ENCODE data around the gene DGKI.

The DGKI gene

DNA sequence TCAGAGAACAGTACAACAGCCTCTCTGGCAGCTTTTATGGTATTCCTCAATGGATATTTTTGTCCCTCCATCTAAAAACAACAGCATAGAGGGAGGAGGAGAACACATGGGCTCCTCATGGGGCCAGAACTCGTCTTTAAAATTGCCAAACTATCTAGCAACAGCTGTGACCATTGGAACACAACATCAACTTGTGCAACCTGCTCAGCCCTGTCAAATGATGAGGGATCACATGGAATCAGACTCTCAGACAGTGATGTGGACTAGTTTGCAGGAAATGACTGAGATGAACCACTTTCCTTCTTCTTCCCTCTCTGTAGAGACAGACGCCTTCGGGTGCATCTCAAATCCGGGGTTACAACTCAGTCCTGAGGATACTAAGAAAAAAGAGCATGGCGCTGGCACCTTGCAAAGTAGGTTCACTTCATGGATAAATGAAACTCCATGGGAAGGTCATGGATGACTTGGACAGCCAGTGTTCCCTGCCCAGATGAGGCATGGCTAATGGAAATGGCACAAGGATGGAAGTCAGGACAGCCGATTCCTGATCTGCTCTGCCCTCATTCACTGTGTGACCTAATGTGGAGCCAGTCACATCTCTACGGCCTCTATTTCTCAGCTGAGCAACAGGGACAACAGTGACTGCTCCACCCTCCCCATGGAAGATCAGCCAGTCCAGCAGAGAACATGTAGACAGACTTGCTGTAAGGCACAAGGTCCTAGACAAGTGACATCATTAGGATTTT lies 24.6 kb upstream of the DGKI start:
- no peak overlapping the region for H3K27ac ChIP-seq (ENCODE audit: insufficient read depth in 1 of 2, low read depth in 1 of 2, low read length in 2 of 2, poor library complexity in 1 of 2, severe bottlenecking in 2 of 2)

DNA sequence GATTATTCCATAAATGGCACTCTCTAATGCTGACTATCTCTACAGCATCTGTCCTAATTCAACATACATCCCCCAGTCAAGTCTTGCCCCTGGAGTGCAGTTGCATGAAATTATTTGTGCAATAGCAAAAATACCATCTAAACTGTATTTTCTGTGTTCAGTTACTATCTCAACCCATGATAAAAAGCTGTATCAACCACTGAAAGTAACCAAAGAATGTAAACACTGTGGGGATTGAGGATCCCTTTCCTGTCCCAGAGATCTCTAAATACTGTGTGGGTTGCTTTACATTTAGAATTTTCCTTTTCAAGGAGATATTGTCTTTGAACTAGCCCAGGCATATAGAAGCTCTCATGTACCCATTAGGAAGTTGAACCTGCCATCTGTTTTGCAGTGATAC lies 23.9 kb upstream of the DGKI start:
- no peaks in the 10 kb centered on the region for H3K27me3 ChIP-seq (replicated peaks in 2 of 5; ENCODE audit: control insufficient read depth in 4 of 5, insufficient read depth in 5 of 5, low read length in 4 of 5)
- POLR2A ChIA-PET, result no interaction called here
- no peak for DNase-seq
- H3K36me3 ChIP-seq (ENCODE audit: control insufficient read depth in 4 of 4, insufficient read depth in 4 of 4, low read length in 3 of 4), result peaks cover 3 to 52% (median 29%) of the 10 kb centered on the region in 4 experiments
- no peaks in the 10 kb centered on the region for H3K4me1 ChIP-seq (ENCODE audit: control extremely low read depth in 1 of 4, control insufficient read depth in 4 of 4, insufficient read depth in 4 of 4, low read length in 3 of 4)
- peaks cover 0 to 14% (median 0%) of the 10 kb centered on the region in 5 experiments for H3K9me3 ChIP-seq (ENCODE audit: control extremely low read depth in 1 of 5, control insufficient read depth in 4 of 5, insufficient read depth in 2 of 5, low read depth in 1 of 5, low read length in 4 of 5)
- no peak overlapping the region for H3K27ac ChIP-seq (ENCODE audit: insufficient read depth in 1 of 2, low read depth in 1 of 2, low read length in 2 of 2, poor library complexity in 1 of 2, severe bottlenecking in 2 of 2)
- CTCF ChIA-PET, result interaction anchor here (2.0 kb wide), 1 partner anchor 12 kb away, joined by 5 read pairs; no protein-coding TSS in a partner anchor
- no peak overlapping the region for H3K4me3 ChIP-seq (ENCODE audit: control insufficient read depth in 1 of 7, extremely low read depth in 1 of 7, insufficient read depth in 4 of 7, low read depth in 2 of 7, low read length in 6 of 7)

More for the DNA sequence above, 24.6 kb upstream of the DGKI start:
- POLR2A ChIA-PET, result no interaction called here
- Histone ChIP-seq H3K4me3 (ENCODE audit: control insufficient read depth in 1 of 7, extremely low read depth in 1 of 7, insufficient read depth in 4 of 7, low read depth in 2 of 7, low read length in 6 of 7) (no peak overlapping the region), H3K9me3 (ENCODE audit: control extremely low read depth in 1 of 5, control insufficient read depth in 4 of 5, insufficient read depth in 2 of 5, low read depth in 1 of 5, low read length in 4 of 5) (peaks cover 0 to 7% (median 0%) of the 10 kb centered on the region in 5 experiments), H3K27me3 (replicated peaks in 2 of 5; ENCODE audit: control insufficient read depth in 4 of 5, insufficient read depth in 5 of 5, low read length in 4 of 5) (no peaks in the 10 kb centered on the region), H3K4me1 (ENCODE audit: control extremely low read depth in 1 of 4, control insufficient read depth in 4 of 4, insufficient read depth in 4 of 4, low read length in 3 of 4) (no peaks in the 10 kb centered on the region), H3K36me3 (ENCODE audit: control insufficient read depth in 4 of 4, insufficient read depth in 4 of 4, low read length in 3 of 4) (peaks cover 3 to 52% (median 27%) of the 10 kb centered on the region in 4 experiments)
- DNase-seq, result no peak
- 93% methylated on average over 2 of the region's 7 CpGs for WGBS (ENCODE audit: insufficient coverage)
- CTCF ChIA-PET, result interaction anchor here (2.0 kb wide), 1 partner anchor 12 kb away, joined by 5 read pairs; no protein-coding TSS in a partner anchor

DNA sequence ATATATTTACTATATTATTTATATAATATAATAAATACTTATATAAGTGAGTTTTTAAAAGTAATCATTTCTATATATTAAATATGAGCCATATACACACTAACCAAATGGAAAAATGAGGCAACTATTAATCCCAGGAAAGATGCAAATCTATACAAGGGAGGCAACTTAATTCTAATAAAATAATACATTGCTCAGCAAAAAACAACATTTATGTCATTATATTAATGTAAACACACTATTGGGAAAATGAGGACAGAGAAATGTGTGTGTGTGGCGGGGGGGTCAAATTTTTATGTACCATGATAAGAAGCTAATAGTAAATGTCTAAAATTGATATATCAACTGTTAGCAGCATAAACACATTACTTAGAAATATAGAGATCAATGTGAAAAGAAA lies 23.3 kb upstream of the DGKI start:
- peaks cover 0 to 16% (median 0%) of the 10 kb centered on the region in 5 experiments for H3K9me3 ChIP-seq (ENCODE audit: control extremely low read depth in 1 of 5, control insufficient read depth in 4 of 5, insufficient read depth in 2 of 5, low read depth in 1 of 5, low read length in 4 of 5)
- H3K27me3 ChIP-seq (replicated peaks in 2 of 5; ENCODE audit: control insufficient read depth in 4 of 5, insufficient read depth in 5 of 5, low read length in 4 of 5), result no peaks in the 10 kb centered on the region
- no peaks in the 10 kb centered on the region for H3K4me1 ChIP-seq (ENCODE audit: control extremely low read depth in 1 of 4, control insufficient read depth in 4 of 4, insufficient read depth in 4 of 4, low read length in 3 of 4)
- H3K27ac ChIP-seq (ENCODE audit: insufficient read depth in 1 of 2, low read depth in 1 of 2, low read length in 2 of 2, poor library complexity in 1 of 2, severe bottlenecking in 2 of 2), result no peak overlapping the region
- H3K36me3 ChIP-seq (ENCODE audit: control insufficient read depth in 4 of 4, insufficient read depth in 4 of 4, low read length in 3 of 4), result peaks cover 0 to 54% (median 26%) of the 10 kb centered on the region in 4 experiments
- POLR2A ChIA-PET, result no interaction called here
- CTCF ChIA-PET, result interaction anchor here (2.0 kb wide), 1 partner anchor 13 kb away, joined by 5 read pairs; no protein-coding TSS in a partner anchor
- H3K4me3 ChIP-seq (ENCODE audit: control insufficient read depth in 1 of 7, extremely low read depth in 1 of 7, insufficient read depth in 4 of 7, low read depth in 2 of 7, low read length in 6 of 7), result no peak overlapping the region
- no peak for DNase-seq
- WGBS (ENCODE audit: insufficient coverage), result no CpG with 5 or more reads among the region's 1 CpG

DNA sequence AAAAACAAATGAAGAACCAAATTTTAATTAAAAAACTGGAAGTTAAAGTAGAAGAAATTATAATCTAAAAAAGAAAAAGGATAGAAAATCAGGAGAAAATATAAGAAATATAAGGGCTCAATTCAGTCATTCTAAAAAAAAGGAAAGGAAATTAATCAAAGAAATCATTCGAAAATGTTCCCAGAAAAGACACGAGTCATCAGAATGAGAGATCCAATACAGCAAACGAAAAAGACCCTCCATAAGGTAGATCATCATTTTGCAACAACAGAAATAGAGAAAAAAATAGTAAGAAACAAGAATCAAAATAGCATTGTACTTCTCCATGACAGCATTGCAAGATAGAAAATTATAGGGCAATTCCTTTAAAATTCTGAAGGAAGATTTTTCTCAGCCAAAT lies 22.5 kb upstream of the DGKI start:
- Histone ChIP-seq H3K36me3 (ENCODE audit: control insufficient read depth in 4 of 4, insufficient read depth in 4 of 4, low read length in 3 of 4) (peaks cover 2 to 49% (median 20%) of the 10 kb centered on the region in 4 experiments), H3K4me3 (ENCODE audit: control insufficient read depth in 1 of 7, extremely low read depth in 1 of 7, insufficient read depth in 4 of 7, low read depth in 2 of 7, low read length in 6 of 7) (no peak overlapping the region), H3K4me1 (ENCODE audit: control extremely low read depth in 1 of 4, control insufficient read depth in 4 of 4, insufficient read depth in 4 of 4, low read length in 3 of 4) (no peaks in the 10 kb centered on the region), H3K27me3 (replicated peaks in 2 of 5; ENCODE audit: control insufficient read depth in 4 of 5, insufficient read depth in 5 of 5, low read length in 4 of 5) (no peaks in the 10 kb centered on the region), H3K27ac (ENCODE audit: insufficient read depth in 1 of 2, low read depth in 1 of 2, low read length in 2 of 2, poor library complexity in 1 of 2, severe bottlenecking in 2 of 2) (no peak overlapping the region), H3K9me3 (ENCODE audit: control extremely low read depth in 1 of 5, control insufficient read depth in 4 of 5, insufficient read depth in 2 of 5, low read depth in 1 of 5, low read length in 4 of 5) (peaks cover 0 to 16% (median 0%) of the 10 kb centered on the region in 5 experiments)
- POLR2A ChIA-PET, result no interaction called here
- no peak for DNase-seq
- CTCF ChIA-PET, result interaction anchor here (2.0 kb wide), 1 partner anchor 14 kb away, joined by 5 read pairs; no protein-coding TSS in a partner anchor
- no CpG with 5 or more reads among the region's 3 CpGs for WGBS (ENCODE audit: insufficient coverage)

DNA sequence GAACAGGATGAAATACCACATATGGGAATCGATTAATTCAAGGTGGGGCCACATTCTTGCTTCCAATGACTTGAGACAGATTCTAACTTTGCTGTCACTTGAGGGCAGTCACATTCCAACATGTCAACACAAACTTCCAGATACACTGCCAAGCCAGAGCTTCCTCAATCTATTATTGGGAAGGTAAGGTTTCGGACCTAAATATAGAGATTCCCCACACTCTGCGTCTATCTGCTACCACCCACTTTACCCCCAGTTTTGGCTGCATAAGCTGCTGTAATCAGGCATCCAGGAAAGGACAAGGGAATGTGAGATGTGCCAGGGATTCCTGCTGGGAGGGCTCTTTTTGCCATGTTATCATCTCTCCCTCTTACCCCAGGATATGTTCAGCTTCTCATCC lies 20.5 kb upstream of the DGKI start:
- Histone ChIP-seq H3K4me1 (ENCODE audit: control extremely low read depth in 1 of 4, control insufficient read depth in 4 of 4, insufficient read depth in 4 of 4, low read length in 3 of 4) (peaks cover 0 to 3% (median 0%) of the 10 kb centered on the region in 4 experiments), H3K9me3 (ENCODE audit: control extremely low read depth in 1 of 5, control insufficient read depth in 4 of 5, insufficient read depth in 2 of 5, low read depth in 1 of 5, low read length in 4 of 5) (peaks cover 0 to 16% (median 0%) of the 10 kb centered on the region in 5 experiments), H3K4me3 (ENCODE audit: control insufficient read depth in 1 of 7, extremely low read depth in 1 of 7, insufficient read depth in 4 of 7, low read depth in 2 of 7, low read length in 6 of 7) (no peak overlapping the region), H3K27ac (ENCODE audit: insufficient read depth in 1 of 2, low read depth in 1 of 2, low read length in 2 of 2, poor library complexity in 1 of 2, severe bottlenecking in 2 of 2) (no peak overlapping the region), H3K27me3 (replicated peaks in 2 of 5; ENCODE audit: control insufficient read depth in 4 of 5, insufficient read depth in 5 of 5, low read length in 4 of 5) (no peaks in the 10 kb centered on the region), H3K36me3 (ENCODE audit: control insufficient read depth in 4 of 4, insufficient read depth in 4 of 4, low read length in 3 of 4) (peaks cover 2 to 42% (median 9%) of the 10 kb centered on the region in 4 experiments)
- DNase-seq, result no peak
- POLR2A ChIA-PET, result interaction anchor here (0.6 kb wide), 1 partner anchor 144 kb away, joined by 5 read pairs; no protein-coding TSS in a partner anchor
- 100% methylated on average over 2 of the region's 3 CpGs for WGBS (ENCODE audit: insufficient coverage)
- CTCF ChIA-PET, result no interaction called here

DNA sequence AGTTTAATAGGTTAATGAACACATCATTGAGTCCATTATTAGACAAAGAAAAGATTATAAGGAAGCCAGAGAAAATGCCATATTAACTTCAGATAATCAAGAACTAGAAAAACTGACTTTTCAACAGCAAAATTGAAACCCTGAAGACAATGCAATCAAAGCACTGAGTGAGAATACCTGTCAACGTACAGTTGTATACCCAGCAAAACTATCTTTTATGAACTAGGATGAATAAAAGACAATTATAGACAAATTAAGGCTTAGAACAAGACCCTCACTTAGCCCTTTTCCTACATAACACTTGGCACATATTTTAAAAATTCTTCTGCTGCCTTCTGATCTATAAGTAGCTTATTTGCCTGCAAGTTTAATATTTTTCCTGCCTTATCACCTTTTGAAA lies 19.0 kb upstream of the DGKI start:
- Histone ChIP-seq H3K9me3 (ENCODE audit: control extremely low read depth in 1 of 5, control insufficient read depth in 4 of 5, insufficient read depth in 2 of 5, low read depth in 1 of 5, low read length in 4 of 5) (peaks cover 0 to 16% (median 0%) of the 10 kb centered on the region in 5 experiments), H3K27ac (ENCODE audit: insufficient read depth in 1 of 2, low read depth in 1 of 2, low read length in 2 of 2, poor library complexity in 1 of 2, severe bottlenecking in 2 of 2) (no peak overlapping the region), H3K4me1 (ENCODE audit: control extremely low read depth in 1 of 4, control insufficient read depth in 4 of 4, insufficient read depth in 4 of 4, low read length in 3 of 4) (peaks cover 0 to 3% (median 0%) of the 10 kb centered on the region in 4 experiments), H3K4me3 (ENCODE audit: control insufficient read depth in 1 of 7, extremely low read depth in 1 of 7, insufficient read depth in 4 of 7, low read depth in 2 of 7, low read length in 6 of 7) (no peak overlapping the region), H3K36me3 (ENCODE audit: control insufficient read depth in 4 of 4, insufficient read depth in 4 of 4, low read length in 3 of 4) (peaks cover 2 to 36% (median 6%) of the 10 kb centered on the region in 4 experiments), H3K27me3 (replicated peaks in 2 of 5; ENCODE audit: control insufficient read depth in 4 of 5, insufficient read depth in 5 of 5, low read length in 4 of 5) (no peaks in the 10 kb centered on the region)
- CTCF ChIA-PET, result no interaction called here
- no CpG with 5 or more reads among the region's 1 CpG for WGBS (ENCODE audit: insufficient coverage)
- POLR2A ChIA-PET, result interaction anchor here (0.6 kb wide), 1 partner anchor 186 kb away, joined by 4 read pairs; no protein-coding TSS in a partner anchor
- DNase-seq, result no peak

DNA sequence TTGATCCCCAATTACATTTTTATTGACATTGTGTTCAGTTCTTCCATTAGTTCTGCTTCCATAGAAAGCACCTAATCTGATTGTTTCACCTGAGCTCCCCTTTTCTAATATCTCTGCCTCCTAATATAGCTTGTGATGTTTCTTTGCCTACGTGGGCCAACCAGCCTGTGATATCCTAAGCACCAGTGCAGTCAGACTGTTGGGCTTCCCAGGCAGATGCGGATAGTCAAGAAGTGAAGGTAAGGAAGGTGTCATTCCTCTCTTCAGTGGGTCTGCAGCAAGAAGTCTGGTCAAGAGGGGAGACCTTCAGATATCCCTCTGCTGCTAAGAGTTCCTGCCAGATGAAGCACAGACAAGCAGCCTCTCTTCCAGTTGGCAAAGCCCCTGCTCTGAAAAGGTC lies 16.2 kb upstream of the DGKI start:
- Histone ChIP-seq H3K9me3 (ENCODE audit: control extremely low read depth in 1 of 5, control insufficient read depth in 4 of 5, insufficient read depth in 2 of 5, low read depth in 1 of 5, low read length in 4 of 5) (peaks cover 0 to 13% (median 0%) of the 10 kb centered on the region in 5 experiments), H3K27me3 (replicated peaks in 2 of 5; ENCODE audit: control insufficient read depth in 4 of 5, insufficient read depth in 5 of 5, low read length in 4 of 5) (no peaks in the 10 kb centered on the region), H3K4me1 (ENCODE audit: control extremely low read depth in 1 of 4, control insufficient read depth in 4 of 4, insufficient read depth in 4 of 4, low read length in 3 of 4) (peaks cover 0 to 3% (median 0%) of the 10 kb centered on the region in 4 experiments), H3K27ac (ENCODE audit: insufficient read depth in 1 of 2, low read depth in 1 of 2, low read length in 2 of 2, poor library complexity in 1 of 2, severe bottlenecking in 2 of 2) (no peak overlapping the region), H3K36me3 (ENCODE audit: control insufficient read depth in 4 of 4, insufficient read depth in 4 of 4, low read length in 3 of 4) (peaks cover 2 to 30% (median 6%) of the 10 kb centered on the region in 4 experiments), H3K4me3 (ENCODE audit: control insufficient read depth in 1 of 7, extremely low read depth in 1 of 7, insufficient read depth in 4 of 7, low read depth in 2 of 7, low read length in 6 of 7) (no peak overlapping the region)
- CTCF ChIA-PET, result interaction anchor here (0.6 kb wide), 1 partner anchor 258 kb away, joined by 3 read pairs; no protein-coding TSS in a partner anchor
- POLR2A ChIA-PET, result no interaction called here
- no peak for DNase-seq
- WGBS (ENCODE audit: insufficient coverage), result 95% methylated on average over 2 of the region's 2 CpGs

Measured in common myeloid progenitor, CD34-positive (primary cell).